Pancreas (tissue), 10 donors: Measurements from ENCODE around the gene SLC2A10. TPM values are rescaled to one million over a fixed set of nuclear protein-coding genes. Genes with fewer than 3 reads are reported as not detected.

Experiments
- ATAC-seq, 4 donors: fragments of 200-7000 bp; cut with Tn5 transposase; one replicate each; pipeline versions ENCODE4 v1.8.0 to v1.9.1; 2020; ENCODE audit warnings: mild to moderate bottlenecking in 4 of 4, moderate library complexity in 4 of 4
- DNase-seq, 6 donors: peaks; one replicate each; pipeline ENCODE4 v3.0.0-alpha.2; 2020
- FAIRE-seq: peaks from 2 replicates; lab custom pipeline; 2012; peaks lifted over from hg19 to GRCh38; lab: Jason Lieb, UNC
- H3K27ac ChIP-seq, 4 donors: fragments of 200-600 bp; sonication (generic); 1 replicate in 3 of 4; 2 replicates in 1 of 4; pipeline versions ENCODE4 v1.5.0 to v1.8.0; 2020
- H3K27me3 ChIP-seq, 4 donors: fragments of 200-600 bp; one replicate each; pipeline ENCODE4 v1.8.0; 2021
- H3K36me3 ChIP-seq, 3 donors: fragments of 200-600 bp; sonication (generic) in 1 of 3; one replicate each; pipeline versions ENCODE4 v1.5.0 to v1.8.0; 2020 to 2021
- H3K4me1 ChIP-seq, 3 donors: fragments of 200-600 bp; one replicate each; pipeline ENCODE4 v1.8.0; 2021
- H3K4me3 ChIP-seq, 4 donors: fragments of 200-600 bp; sonication (generic) in 2 of 4; one replicate each; pipeline versions ENCODE4 v1.5.0 to v1.8.0; 2020 to 2021
- H3K9me3 ChIP-seq, 4 donors: fragments of 200-600 bp; one replicate each; pipeline ENCODE4 v1.8.0; 2021
- WGBS, 2 donors: extraction: QIAGEN DNeasy Blood & Tissue Kit; methylation state at CpG; one replicate each; pipeline ENCODE4 v1.1.7; 2013; 5-methylcytosine and 5-hydroxymethylcytosine counted together
- intact Hi-C, 3 donors: fragments of 100-400 bp; cut with DNase I; formaldehyde crosslinking; loops; one replicate each; pipeline versions ENCODE4 v1.11.1 to v1.14.2; 2022
- polyA plus RNA-seq, 2 donors: library from polyadenylated mRNA; stranded (reverse); fragments of 200-250 nt; gene quantifications; one replicate each; pipeline ENCODE4 v1.2.3, GENCODE V29; 2013
- total RNA-seq, 6 donors: library from RNA; stranded (reverse); fragmentation: NEBNext Ultra II Directional in 4 of 6; extraction: Animal tissue kit (Norgen Biotek cat#: 25700) in 4 of 6; gene quantifications; one replicate each; pipeline versions ENCODE4 v1.2.1 to v1.2.4, GENCODE V29; 2021 to 2023
- TF ChIP-seq, protein P1 (sequence below), 4 donors: fragments of 200-600 bp; sonication (generic) in 3 of 4; IDR thresholded peaks; one replicate each; pipeline versions ENCODE4 v1.5.0 to v1.8.0; 2021; ENCODE audit warnings: antibody characterized with exemption in 4 of 4
- donor health status: healthy with polysubstance abuse.
- donor health status: DM: no; HTN: no; CAD: no; lungs with moderate emphysema.
- donor health status: DM: no; HTN: no; CAD: no.
- donor health status: control.
- donor health status: control.
- donor health status: Bipolar disorder and iron deficiency.
- donor health status: DM: yes; HTN: yes; CAD: no.
- donor health status: DM: no; HTN: no; CAD: no.
- donor health status: DM: no; HTN: no; CAD: no.
- donor health status: DM: yes; HTN: yes; CAD: no.

SLC2A10 gene
- total and polyA plus RNA-seq, 8 donors: 10.9 to 20.9 (median 13.8) TPM

DNA sequence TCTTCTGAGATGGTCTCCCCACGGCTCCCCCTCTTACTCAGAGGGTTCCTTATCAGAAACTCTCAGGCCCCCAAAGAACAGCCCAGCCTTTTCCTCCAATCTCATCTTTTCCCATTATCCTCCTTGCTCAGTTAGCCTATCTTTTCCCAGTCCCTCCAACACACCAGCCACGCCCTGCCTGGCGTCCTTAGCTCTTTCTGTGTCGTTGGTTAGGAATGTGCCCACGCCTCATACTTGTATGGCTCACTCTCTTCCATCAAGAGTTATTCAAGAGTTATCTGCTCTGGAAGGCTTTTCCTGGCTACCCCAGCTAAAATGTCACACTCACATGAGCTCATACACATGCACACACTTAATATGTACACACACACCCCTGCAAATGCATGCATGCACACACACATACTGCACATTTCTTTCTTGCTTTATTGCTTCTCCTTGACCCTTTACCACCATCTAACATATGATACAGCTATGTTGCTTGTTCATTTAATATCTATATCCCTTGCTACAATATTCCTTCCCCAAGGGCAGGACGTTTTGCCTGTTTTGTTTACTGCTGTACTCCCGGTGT, 37.6 kb downstream of the SLC2A10 start:
- no peaks in the 10 kb centered on the region for H3K9me3 ChIP-seq
- no peaks in the 10 kb centered on the region for H3K27me3 ChIP-seq
- TF ChIP-seq, protein P1, sequence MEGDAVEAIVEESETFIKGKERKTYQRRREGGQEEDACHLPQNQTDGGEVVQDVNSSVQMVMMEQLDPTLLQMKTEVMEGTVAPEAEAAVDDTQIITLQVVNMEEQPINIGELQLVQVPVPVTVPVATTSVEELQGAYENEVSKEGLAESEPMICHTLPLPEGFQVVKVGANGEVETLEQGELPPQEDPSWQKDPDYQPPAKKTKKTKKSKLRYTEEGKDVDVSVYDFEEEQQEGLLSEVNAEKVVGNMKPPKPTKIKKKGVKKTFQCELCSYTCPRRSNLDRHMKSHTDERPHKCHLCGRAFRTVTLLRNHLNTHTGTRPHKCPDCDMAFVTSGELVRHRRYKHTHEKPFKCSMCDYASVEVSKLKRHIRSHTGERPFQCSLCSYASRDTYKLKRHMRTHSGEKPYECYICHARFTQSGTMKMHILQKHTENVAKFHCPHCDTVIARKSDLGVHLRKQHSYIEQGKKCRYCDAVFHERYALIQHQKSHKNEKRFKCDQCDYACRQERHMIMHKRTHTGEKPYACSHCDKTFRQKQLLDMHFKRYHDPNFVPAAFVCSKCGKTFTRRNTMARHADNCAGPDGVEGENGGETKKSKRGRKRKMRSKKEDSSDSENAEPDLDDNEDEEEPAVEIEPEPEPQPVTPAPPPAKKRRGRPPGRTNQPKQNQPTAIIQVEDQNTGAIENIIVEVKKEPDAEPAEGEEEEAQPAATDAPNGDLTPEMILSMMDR (IDR thresholded peaks at IDR 0.05): no peak
- no peaks in the 10 kb centered on the region for H3K36me3 ChIP-seq
- FAIRE-seq: no peak
- ATAC-seq: peak in 2 of 4 donors; percentile 31 to 42
- H3K4me3 ChIP-seq: no peak overlapping the region
- DNase-seq: no peak
- 45 to 59% methylated on average over 7 of the region's 7 CpGs for WGBS, 2 donors
- H3K27ac ChIP-seq: no peak overlapping the region
- intact Hi-C loops: no loop called here
- H3K4me1 ChIP-seq: no peaks in the 10 kb centered on the region

DNA sequence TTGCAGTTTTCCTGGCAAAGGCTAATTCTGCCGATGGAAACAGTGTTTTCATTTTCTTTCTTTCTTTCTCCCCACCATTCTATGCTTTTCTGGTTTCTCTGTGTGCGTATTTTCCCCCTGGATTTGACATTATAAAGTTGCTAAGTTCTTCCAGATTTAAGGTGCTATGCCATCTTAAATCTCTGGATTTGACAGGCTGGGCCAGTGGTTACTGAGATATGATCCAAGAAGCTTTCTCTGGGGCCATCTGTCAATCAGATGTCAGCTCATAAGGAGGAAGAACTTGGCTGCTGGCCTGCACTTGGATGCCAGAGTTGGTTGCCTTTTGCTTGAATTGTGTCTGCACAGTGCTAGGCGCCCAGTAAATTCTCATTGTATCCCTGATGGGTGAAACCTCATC, 39.7 kb downstream of the SLC2A10 start:
- H3K27me3 ChIP-seq: no peaks in the 10 kb centered on the region
- 71 to 83% methylated on average over 3 of the region's 3 CpGs for WGBS, 2 donors
- intact Hi-C loops: no loop called here
- ATAC-seq: no peak
- no peaks in the 10 kb centered on the region for H3K4me1 ChIP-seq
- H3K36me3 ChIP-seq: no peaks in the 10 kb centered on the region
- H3K4me3 ChIP-seq: no peak overlapping the region
- DNase-seq: no peak
- no peak overlapping the region for H3K27ac ChIP-seq
- no peaks in the 10 kb centered on the region for H3K9me3 ChIP-seq
- no peak for FAIRE-seq
- TF ChIP-seq, protein P1 (IDR thresholded peaks at IDR 0.05): no peak

DNA sequence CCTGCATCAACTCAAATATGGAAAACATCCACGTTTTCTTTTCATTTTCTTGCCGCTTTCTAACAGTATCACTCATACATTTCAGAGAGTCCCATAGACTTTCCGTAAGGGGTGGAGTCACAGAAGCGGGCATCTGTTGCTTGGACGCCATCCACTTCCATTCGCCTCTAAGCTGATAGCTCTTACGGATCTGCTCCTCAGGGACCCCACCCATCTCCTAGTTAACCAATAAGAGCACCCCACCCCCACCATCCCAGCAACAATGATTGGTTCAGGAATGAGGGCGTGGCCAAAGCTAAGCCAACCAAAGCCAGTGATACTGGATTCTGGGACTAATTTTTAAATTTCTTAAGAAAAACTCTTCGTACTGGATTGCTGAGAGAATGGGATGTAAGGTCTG, 42.4 kb downstream of the SLC2A10 start:
- Histone ChIP-seq H3K4me1 (no peaks in the 10 kb centered on the region), H3K27me3 (no peaks in the 10 kb centered on the region), H3K27ac (no peak overlapping the region), H3K9me3 (no peaks in the 10 kb centered on the region), H3K36me3 (no peaks in the 10 kb centered on the region), H3K4me3 (no peak overlapping the region)
- WGBS, 2 donors: 48 to 56% methylated on average over 9 of the region's 9 CpGs
- TF ChIP-seq, protein P1 (IDR thresholded peaks at IDR 0.05): no peak
- ATAC-seq (no peak), FAIRE-seq (no peak), DNase-seq (no peak)
- intact Hi-C loops: no loop called here

DNA sequence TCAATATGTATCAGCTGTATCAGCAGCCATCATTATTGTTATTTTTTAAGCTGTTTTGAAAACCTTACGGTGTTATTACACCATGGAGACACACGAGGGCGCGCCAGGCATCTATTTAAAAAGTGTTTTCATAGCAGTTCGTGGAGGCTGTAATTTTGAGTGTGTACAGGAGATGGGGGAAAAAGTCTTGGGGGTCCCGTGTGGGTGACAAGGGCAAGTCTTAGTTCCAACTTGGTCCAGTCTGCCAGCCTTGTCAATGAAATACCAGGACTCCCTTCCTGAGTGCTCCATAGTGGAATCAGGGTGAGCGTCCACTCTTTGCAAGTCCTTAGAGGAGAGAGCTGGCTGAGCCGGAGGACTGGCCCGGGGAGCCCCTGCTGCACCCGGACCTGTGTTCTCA, 43.3 kb downstream of the SLC2A10 start:
- H3K27me3 ChIP-seq: no peaks in the 10 kb centered on the region
- FAIRE-seq (no peak), ATAC-seq (peak in 3 of 4 donors; percentile 60 to 79 (median 61)), DNase-seq (peak in 5 of 6 donors; percentile 17 to 89 (median 61))
- H3K4me3 ChIP-seq: no peak overlapping the region
- TF ChIP-seq, protein P1 (IDR thresholded peaks at IDR 0.05): peak; percentile 46 to 63 (median 54)
- WGBS, 2 donors: 10 to 13% methylated on average over 10 of the region's 10 CpGs
- H3K4me1 ChIP-seq: no peaks in the 10 kb centered on the region
- no peaks in the 10 kb centered on the region for H3K9me3 ChIP-seq
- H3K27ac ChIP-seq: no peak overlapping the region
- intact Hi-C loops: no loop called here
- H3K36me3 ChIP-seq: no peaks in the 10 kb centered on the region
